Measurements from ENCODE around the gene CMA1. TPM values are rescaled to one million over a fixed set of nuclear protein-coding genes. Genes with fewer than 3 reads are reported as not detected.

CMA1 gene
- total RNA-seq, 4 donors from 2014 or later: not detected

DNA sequence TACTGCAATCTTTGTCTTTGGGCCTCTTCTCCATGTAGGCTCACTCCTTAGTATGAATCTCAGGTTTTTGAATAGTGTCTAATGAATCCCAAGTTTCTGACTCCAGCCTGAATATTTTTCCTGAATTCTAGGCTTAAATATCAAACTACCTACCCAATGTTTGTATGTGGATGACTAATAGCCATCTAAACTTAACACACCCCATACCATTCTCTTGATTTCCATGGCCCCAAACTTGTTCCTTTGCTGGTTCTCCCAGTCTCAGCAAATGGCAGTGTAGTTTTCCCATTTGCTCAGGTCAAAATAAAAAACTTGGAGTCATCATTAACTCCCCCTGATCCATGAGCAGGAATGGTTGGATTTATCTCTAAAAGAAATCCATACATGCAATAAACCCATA, 46.7 kb downstream of the CMA1 start:
- H3K4me1 ChIP-seq: no peaks in the 10 kb centered on the region
- no peaks in the 10 kb centered on the region for H3K27me3 ChIP-seq
- no peak overlapping the region for H3K4me3 ChIP-seq
- DNase-seq (ENCODE audit: low spot score in 2 of 2): no peak
- TF ChIP-seq POLR2A (IDR thresholded peaks at IDR 0.05): no peak
- TF ChIP-seq CTCF (IDR thresholded peaks at IDR 0.05): no peak
- no peak for TF ChIP-seq EP300 (IDR thresholded peaks at IDR 0.05)
- H3K36me3 ChIP-seq: peaks cover 0 to 42% (median 0%) of the 10 kb centered on the region in 3 donors
- no peak overlapping the region for H3K27ac ChIP-seq
- peaks cover 0 to 5% (median 0%) of the 10 kb centered on the region in 4 donors for H3K9me3 ChIP-seq

- Histone ChIP-seq H3K27me3 (no peaks in the 10 kb centered on the region), H3K36me3 (peaks cover 0 to 43% (median 0%) of the 10 kb centered on the region in 3 donors), H3K4me3 (no peak overlapping the region), H3K9me3 (peaks cover 0 to 5% (median 0%) of the 10 kb centered on the region in 4 donors), H3K27ac (no peak overlapping the region), H3K4me1 (no peaks in the 10 kb centered on the region)
- no peak for DNase-seq (ENCODE audit: low spot score in 2 of 2)
- TF ChIP-seq EP300 (IDR thresholded peaks at IDR 0.05) (no peak), CTCF (IDR thresholded peaks at IDR 0.05) (no peak), POLR2A (IDR thresholded peaks at IDR 0.05) (no peak)
- 61 to 75% methylated on average over 3 of the region's 3 CpGs for WGBS, 2 donors
Measured at GRCh38 chr14:24459331-24459730, 48.7 kb downstream of the CMA1 start.

DNA sequence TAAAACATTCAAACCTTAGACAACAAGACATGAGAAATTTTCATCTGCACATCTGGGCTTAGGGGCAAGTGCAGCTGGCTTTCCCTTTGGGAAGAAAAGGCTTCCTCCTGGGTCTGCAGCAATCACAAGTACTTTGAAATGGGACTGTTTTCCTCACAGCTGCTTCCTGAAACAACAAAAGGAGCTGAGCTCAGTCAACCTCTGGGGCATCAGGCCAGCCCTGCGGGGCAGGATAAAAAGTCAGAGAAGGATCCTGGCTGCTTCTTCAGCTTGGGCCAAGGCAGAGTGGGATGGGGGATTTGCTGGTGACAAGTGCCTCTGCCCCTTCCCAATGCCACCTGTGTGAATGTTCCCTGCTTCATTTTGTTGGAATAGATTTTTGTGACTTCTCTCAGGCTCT, 49.3 kb downstream of the CMA1 start:
- Histone ChIP-seq H3K9me3 (peaks cover 0 to 7% (median 0%) of the 10 kb centered on the region in 4 donors), H3K36me3 (peaks cover 0 to 42% (median 0%) of the 10 kb centered on the region in 3 donors), H3K4me3 (no peak overlapping the region), H3K27ac (no peak overlapping the region), H3K4me1 (no peaks in the 10 kb centered on the region), H3K27me3 (no peaks in the 10 kb centered on the region)
- DNase-seq (ENCODE audit: low spot score in 2 of 2): no peak
- WGBS, 2 donors: 71 to 83% methylated on average over 1 of the region's 1 CpG
- TF ChIP-seq CTCF (IDR thresholded peaks at IDR 0.05) (no peak), POLR2A (IDR thresholded peaks at IDR 0.05) (no peak), EP300 (IDR thresholded peaks at IDR 0.05) (no peak)

GRCh38 chr14:24456980-24457379, 51.1 kb downstream of the CMA1 start:
- no peak for DNase-seq (ENCODE audit: low spot score in 2 of 2)
- no peaks in the 10 kb centered on the region for H3K27me3 ChIP-seq
- peaks cover 0 to 11% (median 0%) of the 10 kb centered on the region in 4 donors for H3K9me3 ChIP-seq
- peaks cover 0 to 44% (median 0%) of the 10 kb centered on the region in 3 donors for H3K36me3 ChIP-seq
- no peaks in the 10 kb centered on the region for H3K4me1 ChIP-seq
- no peak overlapping the region for H3K4me3 ChIP-seq
- TF ChIP-seq EP300 (IDR thresholded peaks at IDR 0.05) (no peak), POLR2A (IDR thresholded peaks at IDR 0.05) (no peak), CTCF (IDR thresholded peaks at IDR 0.05) (no peak)
- H3K27ac ChIP-seq: no peak overlapping the region

Other genes with a start within 250 kb of the CMA1 start
- 10 to 100 TPM; 13.5 to 53.5 (median 19.4) TPM for gene TGM1, start 245.1 kb downstream of the CMA1 start, total RNA-seq
- gene RABGGTA, start 236.7 kb downstream of the CMA1 start, total RNA-seq: 10 to 100 TPM; 36.5 to 68.4 (median 42.9) TPM
- gene DHRS1, start 208.5 kb downstream of the CMA1 start, total RNA-seq: 10 to 100 TPM; 15.7 to 43.5 (median 22.6) TPM
- 10 to 100 TPM; 17.0 to 24.9 (median 20.4) TPM for gene NOP9, start 208.4 kb downstream of the CMA1 start, total RNA-seq
- 10 to 100 TPM in 3 of 4 donors, 1 to 10 TPM in 1; 9.4 to 34.5 (median 14.2) TPM for gene CIDEB, start 200.3 kb downstream of the CMA1 start, total RNA-seq
- gene LTB4R2, start 198.1 kb downstream of the CMA1 start, total RNA-seq: 10 to 100 TPM; 15.5 to 31.5 (median 20.2) TPM
- 10 to 100 TPM in 3 of 4 donors, 1 to 10 TPM in 1; 8.4 to 14.4 (median 11.8) TPM for gene LTB4R, start 196.8 kb downstream of the CMA1 start, total RNA-seq
- 10 to 100 TPM; 32.0 to 68.1 (median 53.2) TPM for gene ADCY4, start 173.2 kb downstream of the CMA1 start, total RNA-seq
- gene RIPK3, start 168.3 kb downstream of the CMA1 start, total RNA-seq: 1 to 10 TPM; 4.0 to 9.6 (median 9.0) TPM
- gene NFATC4, start 140.1 kb downstream of the CMA1 start, total RNA-seq: 100 to 1,000 TPM in 2 of 4 donors, 10 to 100 TPM in 2; 58.6 to 132 (median 99.1) TPM
- gene NYNRIN, start 109.3 kb downstream of the CMA1 start, total RNA-seq: 10 to 100 TPM; 17.4 to 24.7 (median 19.4) TPM
- 1 to 10 TPM; 2.1 to 6.9 (median 5.1) TPM for gene CBLN3, start 78.6 kb downstream of the CMA1 start, total RNA-seq
- 100 to 1,000 TPM in 1 of 4 donors, 10 to 100 TPM in 3; 66.8 to 106 (median 84.5) TPM for gene KHNYN, start 78.3 kb downstream of the CMA1 start, total RNA-seq
- gene SDR39U1, start 65.5 kb downstream of the CMA1 start, total RNA-seq: 10 to 100 TPM; 37.9 to 64.9 (median 60.8) TPM
- gene CTSG, start 68.0 kb upstream of the CMA1 start, total RNA-seq: 1 to 10 TPM in 3 of 4 donors, not detected in 1; 1.3 to 2.7 (median 2.5) TPM
- not detected for gene GZMH, start 101.4 kb upstream of the CMA1 start, total RNA-seq
- gene GZMB, start 125.9 kb upstream of the CMA1 start, total RNA-seq: 1 to 10 TPM in 1 of 4 donors, not detected in 3; 4.8 TPM